ENCODE data around the gene GRM7. TPM values are rescaled to one million over a fixed set of nuclear protein-coding genes. Genes with fewer than 3 reads are reported as not detected.

GRM7 gene
- total RNA-seq, 2 donors from 2014 or later, result not detected

GRCh38 chr3:7100136-7100535 lies 239.2 kb downstream of the GRM7 start:
- Mint-ChIP-seq H3K4me3 (no peak overlapping the region), H3K4me1 (no peaks in the 10 kb centered on the region), H3K36me3 (ENCODE audit: low read depth) (no peaks in the 10 kb centered on the region), H3K27me3 (no peaks in the 10 kb centered on the region), H3K27ac (no peak overlapping the region)
- DNase-seq (no peak), ATAC-seq (no peak)
- no peaks in the 10 kb centered on the region for H3K9me3 ChIP-seq (ENCODE audit: control insufficient read depth, low read length, poor library complexity, severe bottlenecking)

- H3K9me3 ChIP-seq (ENCODE audit: control insufficient read depth, low read length, poor library complexity, severe bottlenecking), result no peaks in the 10 kb centered on the region
- Mint-ChIP-seq H3K4me1 (no peaks in the 10 kb centered on the region), H3K4me3 (no peak overlapping the region), H3K27ac (no peak overlapping the region), H3K27me3 (no peaks in the 10 kb centered on the region), H3K36me3 (ENCODE audit: low read depth) (no peaks in the 10 kb centered on the region)
- DNase-seq (no peak), ATAC-seq (no peak)
Measured at GRCh38 chr3:7106635-7107034, 245.7 kb downstream of the GRM7 start.

- ATAC-seq, result no peak
- no peak for DNase-seq
- H3K27me3 Mint-ChIP-seq, result no peaks in the 10 kb centered on the region
- H3K4me3 Mint-ChIP-seq, result no peak overlapping the region
- H3K36me3 Mint-ChIP-seq (ENCODE audit: low read depth), result no peaks in the 10 kb centered on the region
- no peak overlapping the region for H3K27ac Mint-ChIP-seq
- no peaks in the 10 kb centered on the region for H3K4me1 Mint-ChIP-seq
- H3K9me3 ChIP-seq (ENCODE audit: control insufficient read depth, low read length, poor library complexity, severe bottlenecking), result no peaks in the 10 kb centered on the region
Measured at GRCh38 chr3:7112523-7113056, 251.7 kb downstream of the GRM7 start.

- DNase-seq (no peak), ATAC-seq (no peak)
- Mint-ChIP-seq H3K27ac (no peak overlapping the region), H3K4me1 (no peaks in the 10 kb centered on the region), H3K36me3 (ENCODE audit: low read depth) (no peaks in the 10 kb centered on the region), H3K27me3 (no peaks in the 10 kb centered on the region), H3K4me3 (no peak overlapping the region)
- H3K9me3 ChIP-seq (ENCODE audit: control insufficient read depth, low read length, poor library complexity, severe bottlenecking), result no peaks in the 10 kb centered on the region
Measured at GRCh38 chr3:7144697-7145308, 283.9 kb downstream of the GRM7 start.

GRCh38 chr3:7146529-7146928 lies 285.6 kb downstream of the GRM7 start:
- Mint-ChIP-seq H3K27me3 (no peaks in the 10 kb centered on the region), H3K4me1 (no peaks in the 10 kb centered on the region), H3K36me3 (ENCODE audit: low read depth) (no peaks in the 10 kb centered on the region), H3K4me3 (no peak overlapping the region), H3K27ac (no peak overlapping the region)
- DNase-seq (no peak), ATAC-seq (no peak)
- no peaks in the 10 kb centered on the region for H3K9me3 ChIP-seq (ENCODE audit: control insufficient read depth, low read length, poor library complexity, severe bottlenecking)

- no peaks in the 10 kb centered on the region for H3K36me3 Mint-ChIP-seq (ENCODE audit: low read depth)
- H3K9me3 ChIP-seq (ENCODE audit: control insufficient read depth, low read length, poor library complexity, severe bottlenecking), result no peaks in the 10 kb centered on the region
- no peak for ATAC-seq
- no peaks in the 10 kb centered on the region for H3K27me3 Mint-ChIP-seq
- DNase-seq, result no peak
- no peak overlapping the region for H3K27ac Mint-ChIP-seq
- no peak overlapping the region for H3K4me3 Mint-ChIP-seq
- no peaks in the 10 kb centered on the region for H3K4me1 Mint-ChIP-seq
Measured at GRCh38 chr3:7158516-7158915, 297.6 kb downstream of the GRM7 start.

GRCh38 chr3:7160689-7161088 lies 299.8 kb downstream of the GRM7 start:
- H3K27me3 Mint-ChIP-seq, result no peaks in the 10 kb centered on the region
- DNase-seq (no peak), ATAC-seq (no peak)
- no peaks in the 10 kb centered on the region for H3K9me3 ChIP-seq (ENCODE audit: control insufficient read depth, low read length, poor library complexity, severe bottlenecking)
- H3K4me3 Mint-ChIP-seq, result no peak overlapping the region
- H3K27ac Mint-ChIP-seq, result no peak overlapping the region
- no peaks in the 10 kb centered on the region for H3K4me1 Mint-ChIP-seq
- H3K36me3 Mint-ChIP-seq (ENCODE audit: low read depth), result no peaks in the 10 kb centered on the region

GRCh38 chr3:7166460-7166859 lies 305.5 kb downstream of the GRM7 start:
- H3K9me3 ChIP-seq (ENCODE audit: control insufficient read depth, low read length, poor library complexity, severe bottlenecking), result no peaks in the 10 kb centered on the region
- Mint-ChIP-seq H3K27ac (no peak overlapping the region), H3K4me3 (no peak overlapping the region), H3K36me3 (ENCODE audit: low read depth) (no peaks in the 10 kb centered on the region), H3K27me3 (no peaks in the 10 kb centered on the region), H3K4me1 (no peaks in the 10 kb centered on the region)
- no peak for ATAC-seq
- no peak for DNase-seq

GRCh38 chr3:7171493-7171892 lies 310.6 kb downstream of the GRM7 start:
- DNase-seq, result no peak
- no peak for ATAC-seq
- Mint-ChIP-seq H3K4me1 (no peaks in the 10 kb centered on the region), H3K36me3 (ENCODE audit: low read depth) (no peaks in the 10 kb centered on the region), H3K4me3 (no peak overlapping the region), H3K27ac (no peak overlapping the region), H3K27me3 (no peaks in the 10 kb centered on the region)
- no peaks in the 10 kb centered on the region for H3K9me3 ChIP-seq (ENCODE audit: control insufficient read depth, low read length, poor library complexity, severe bottlenecking)

GRCh38 chr3:7172996-7173395 lies 312.1 kb downstream of the GRM7 start:
- H3K27me3 Mint-ChIP-seq, result no peaks in the 10 kb centered on the region
- H3K36me3 Mint-ChIP-seq (ENCODE audit: low read depth), result no peaks in the 10 kb centered on the region
- ATAC-seq (no peak), DNase-seq (no peak)
- no peaks in the 10 kb centered on the region for H3K9me3 ChIP-seq (ENCODE audit: control insufficient read depth, low read length, poor library complexity, severe bottlenecking)
- no peak overlapping the region for H3K4me3 Mint-ChIP-seq
- no peaks in the 10 kb centered on the region for H3K4me1 Mint-ChIP-seq
- H3K27ac Mint-ChIP-seq, result no peak overlapping the region

GRCh38 chr3:7188551-7188950 lies 327.6 kb downstream of the GRM7 start:
- H3K4me1 Mint-ChIP-seq, result no peaks in the 10 kb centered on the region
- no peaks in the 10 kb centered on the region for H3K36me3 Mint-ChIP-seq (ENCODE audit: low read depth)
- ATAC-seq, result no peak
- no peak overlapping the region for H3K4me3 Mint-ChIP-seq
- no peaks in the 10 kb centered on the region for H3K27me3 Mint-ChIP-seq
- H3K9me3 ChIP-seq (ENCODE audit: control insufficient read depth, low read length, poor library complexity, severe bottlenecking), result no peaks in the 10 kb centered on the region
- H3K27ac Mint-ChIP-seq, result no peak overlapping the region
- DNase-seq, result no peak

- no peaks in the 10 kb centered on the region for H3K9me3 ChIP-seq (ENCODE audit: control insufficient read depth, low read length, poor library complexity, severe bottlenecking)
- ATAC-seq, result no peak
- Mint-ChIP-seq H3K27ac (no peak overlapping the region), H3K4me3 (no peak overlapping the region), H3K36me3 (ENCODE audit: low read depth) (no peaks in the 10 kb centered on the region), H3K27me3 (no peaks in the 10 kb centered on the region), H3K4me1 (no peaks in the 10 kb centered on the region)
- no peak for DNase-seq
Measured at GRCh38 chr3:7190095-7190494, 329.2 kb downstream of the GRM7 start.

- no peak for ATAC-seq
- H3K9me3 ChIP-seq (ENCODE audit: control insufficient read depth, low read length, poor library complexity, severe bottlenecking), result no peaks in the 10 kb centered on the region
- DNase-seq, result no peak
- H3K4me1 Mint-ChIP-seq, result no peaks in the 10 kb centered on the region
- H3K27me3 Mint-ChIP-seq, result no peaks in the 10 kb centered on the region
- no peak overlapping the region for H3K27ac Mint-ChIP-seq
- H3K36me3 Mint-ChIP-seq (ENCODE audit: low read depth), result no peaks in the 10 kb centered on the region
- H3K4me3 Mint-ChIP-seq, result no peak overlapping the region
Measured at GRCh38 chr3:7193269-7193668, 332.4 kb downstream of the GRM7 start.

- DNase-seq (no peak), ATAC-seq (no peak)
- Mint-ChIP-seq H3K27ac (no peak overlapping the region), H3K4me3 (no peak overlapping the region), H3K36me3 (ENCODE audit: low read depth) (no peaks in the 10 kb centered on the region), H3K4me1 (no peaks in the 10 kb centered on the region), H3K27me3 (no peaks in the 10 kb centered on the region)
- H3K9me3 ChIP-seq (ENCODE audit: control insufficient read depth, low read length, poor library complexity, severe bottlenecking), result no peaks in the 10 kb centered on the region
Measured at GRCh38 chr3:7194071-7194835, 333.3 kb downstream of the GRM7 start.

Data from T-helper 17 cell (primary cell).